Measurements from ENCODE around the gene ZNF280A.
"Not testable (repeated sequence)": the region's sequence is repeated elsewhere in the genome, so short reads cannot be mapped to it uniquely, and the experiment has no call there.

ZNF280A gene

GRCh38 chr22:22480940-22481339 lies 39.1 kb downstream of the ZNF280A start:
- no peak for TF ChIP-seq CTCF (IDR thresholded peaks at IDR 0.05; ENCODE audit: low read depth, low read length, missing control alignments)
- H3K4me3 ChIP-seq (ENCODE audit: low read depth, low read length) = no peak overlapping the region
- no peak for DNase-seq (ENCODE audit: low read depth)

- DNase-seq (ENCODE audit: low read depth) = no peak
- H3K4me3 ChIP-seq (ENCODE audit: low read depth, low read length) = no peak overlapping the region
- no peak for TF ChIP-seq CTCF (IDR thresholded peaks at IDR 0.05; ENCODE audit: low read depth, low read length, missing control alignments)
Measured at GRCh38 chr22:22479999-22480532, 40.0 kb downstream of the ZNF280A start.

GRCh38 chr22:22479116-22479515 lies 41.0 kb downstream of the ZNF280A start:
- H3K4me3 ChIP-seq (ENCODE audit: low read depth, low read length) = no peak overlapping the region
- no peak for TF ChIP-seq CTCF (IDR thresholded peaks at IDR 0.05; ENCODE audit: low read depth, low read length, missing control alignments)
- DNase-seq (ENCODE audit: low read depth) = no peak

- DNase-seq (ENCODE audit: low read depth) = no peak
- no peak for TF ChIP-seq CTCF (IDR thresholded peaks at IDR 0.05; ENCODE audit: low read depth, low read length, missing control alignments)
- H3K4me3 ChIP-seq (ENCODE audit: low read depth, low read length) = no peak overlapping the region
Measured at GRCh38 chr22:22478470-22478869, 41.6 kb downstream of the ZNF280A start.

- DNase-seq (ENCODE audit: low read depth) = no peak
- TF ChIP-seq CTCF (IDR thresholded peaks at IDR 0.05; ENCODE audit: low read depth, low read length, missing control alignments) = no peak
- H3K4me3 ChIP-seq (ENCODE audit: low read depth, low read length) = no peak overlapping the region
Measured at GRCh38 chr22:22474733-22475132, 45.3 kb downstream of the ZNF280A start.

- not testable (repeated sequence) for DNase-seq (ENCODE audit: low read depth); H3K4me3 ChIP-seq (ENCODE audit: low read depth, low read length)
Measured at GRCh38 chr22:22471104-22471503, 49.0 kb downstream of the ZNF280A start.

- DNase-seq (ENCODE audit: low read depth) = no peak
- TF ChIP-seq CTCF (IDR thresholded peaks at IDR 0.05; ENCODE audit: low read depth, low read length, missing control alignments) = no peak
- no peak overlapping the region for H3K4me3 ChIP-seq (ENCODE audit: low read depth, low read length)
Measured at GRCh38 chr22:22469527-22469926, 50.5 kb downstream of the ZNF280A start.

GRCh38 chr22:22468794-22469469 lies 51.1 kb downstream of the ZNF280A start:
- not testable (repeated sequence) for DNase-seq (ENCODE audit: low read depth); H3K4me3 ChIP-seq (ENCODE audit: low read depth, low read length)
